Adrenal gland (tissue), 12 donors: Measurements from ENCODE around the gene LGMN. TPM values are rescaled to one million over a fixed set of nuclear protein-coding genes. Genes with fewer than 3 reads are reported as not detected.
A peak's percentile ranks its signal among the peaks of the same experiment; 100 is the strongest.

Experiments used
- DNase-seq, 7 donors: peaks; one replicate each; pipeline ENCODE4 v3.0.0-alpha.2; 2019 to 2020
- H3K27ac ChIP-seq, 5 donors: fragments of 200-600 bp; sonication (generic) in 4 of 5; 1 replicate in 3 of 5; 2 replicates in 2 of 5; pipeline versions ENCODE4 v1.5.1 to v1.8.0; 2016 to 2020; ENCODE audit warnings: mild to moderate bottlenecking in 1 of 5
- H3K27me3 ChIP-seq: fragments of 200-600 bp; 2 replicates; pipeline ENCODE4 v1.8.0; 2021
- H3K36me3 ChIP-seq, 2 donors: fragments of 200-600 bp; replicated peaks in 1 of 2; 1 replicate in 1 of 2; 2 replicates in 1 of 2; pipeline versions ENCODE4 v1.5.1 to v1.8.0; 2018 to 2022
- H3K4me1 ChIP-seq, 2 donors: fragments of 200-600 bp; replicated peaks in 1 of 2; 1 replicate in 1 of 2; 2 replicates in 1 of 2; pipeline versions ENCODE4 v1.5.1 to v1.8.0; 2018 to 2021
- H3K4me3 ChIP-seq, 4 donors: fragments of 200-600 bp; sonication (generic) in 3 of 4; one replicate each; pipeline ENCODE4 v1.5.1; 2016 to 2018
- H3K9me3 ChIP-seq, 3 donors: fragments of 200-600 bp; sonication (generic) in 1 of 3; replicated peaks in 1 of 3; 1 replicate in 2 of 3; 2 replicates in 1 of 3; pipeline versions ENCODE4 v1.5.1 to v1.8.0; 2016 to 2021
- POLR2A ChIP-seq, 2 donors: fragments of 450-650 bp; IDR thresholded peaks; one replicate each; pipeline ENCODE4 v1.6.1; 2017; ENCODE audit warnings: antibody characterized with exemption in 2 of 2, mild to moderate bottlenecking in 2 of 2, moderate library complexity in 1 of 2
- WGBS, 4 donors: extraction: QIAGEN DNeasy Blood & Tissue Kit in 2 of 4; methylation state at CpG; one replicate each; pipeline versions ENCODE4 v1.1.5 to v1.1.7; 2013 to 2017; 5-methylcytosine and 5-hydroxymethylcytosine counted together
- intact Hi-C, 2 donors: fragments of 100-400 bp; cut with DNase I; formaldehyde crosslinking; loops; one replicate each; pipeline versions ENCODE4 v1.14.1 to v1.15.0; 2022 to 2023
- polyA plus RNA-seq, 3 donors: library from polyadenylated mRNA; stranded (reverse); fragments of 200-250 nt in 2 of 3; fragments of 350-450 nt in 1 of 3; fragmentation: Illumina TruSeq in 1 of 3; extraction: RNeasy Lipid Tissue Mini Kit (QIAGEN cat#74804) in 1 of 3; gene quantifications; one replicate each; pipeline ENCODE4 v1.2.3, GENCODE V29; 2013 to 2014
- total RNA-seq, 9 donors: library from RNA; depleted of rRNA in 4 of 9; stranded (reverse); fragments of >200 nt in 4 of 9; fragments of 120-200 nt in 1 of 9; fragmentation: NEBNext Ultra II Directional in 1 of 9; extraction: Animal tissue kit (Norgen Biotek cat#: 25700) in 1 of 9; gene quantifications; one replicate each; pipeline versions ENCODE4 v1.1.0 to v1.2.4, GENCODE V29; 2013 to 2023
- TF ChIP-seq, protein P1 (sequence below), 6 experiments: fragments of 450-650 bp in 4 of 6; fragments of 200-600 bp in 2 of 6; sonication (generic) in 1 of 6; IDR thresholded peaks; 1 replicate in 5 of 6; 2 replicates in 1 of 6; pipeline versions ENCODE4 v1.5.1 to v1.8.0; 2016 to 2021; ENCODE audit warnings: antibody characterized with exemption in 6 of 6, mild to moderate bottlenecking in 2 of 6, moderate library complexity in 1 of 6
- donor health status: healthy with polysubstance abuse.
- donor health status: Bipolar disorder and iron deficiency.
- donor health status: DM: yes; HTN: yes; CAD: no.
- donor health status: DM: no; HTN: no; CAD: no.
- donor health status: DM: no; HTN: no; CAD: no.
- donor health status: DM: yes; HTN: yes; CAD: no.

Gene LGMN
- total and polyA plus RNA-seq, 12 donors, result 66.6 to 153 (median 117) TPM

DNA sequence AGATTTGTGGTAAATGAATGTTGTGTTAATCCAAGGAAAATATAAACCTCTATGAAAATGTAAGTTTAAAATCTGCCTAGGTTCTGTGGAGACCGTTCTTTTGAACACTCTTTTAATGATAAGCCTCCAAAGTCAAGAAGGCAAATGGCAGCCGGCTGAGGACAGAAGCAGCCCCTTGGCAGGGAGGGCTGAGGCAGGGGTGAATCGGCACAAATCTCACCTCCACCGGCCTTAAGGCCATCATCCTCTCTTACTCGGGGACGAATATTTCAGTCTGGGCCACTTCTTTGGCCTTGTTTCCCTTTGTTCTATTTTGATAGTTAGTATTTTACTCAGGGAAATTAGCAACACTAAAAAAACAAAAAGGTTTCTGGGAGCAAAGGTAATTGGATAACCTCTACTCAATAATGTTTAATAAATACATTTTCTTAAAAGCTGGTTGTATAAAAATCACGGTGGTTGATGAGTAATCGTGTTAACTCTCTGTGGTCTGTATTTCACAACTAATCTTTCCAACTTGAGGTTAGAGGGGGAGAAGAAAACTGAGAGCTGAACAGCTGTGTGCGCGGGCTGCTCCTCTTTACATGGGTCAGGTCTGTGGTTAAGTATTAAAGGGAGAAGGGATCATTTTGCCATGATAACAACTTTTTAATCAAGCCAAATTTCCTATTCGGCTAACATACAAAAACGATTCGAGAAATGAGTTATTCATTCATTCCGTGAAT, 18.6 kb downstream of the LGMN start:
- WGBS, 4 donors, result 66 to 72% (median 69%) methylated on average over 14 of the region's 14 CpGs
- TF ChIP-seq, protein P1, sequence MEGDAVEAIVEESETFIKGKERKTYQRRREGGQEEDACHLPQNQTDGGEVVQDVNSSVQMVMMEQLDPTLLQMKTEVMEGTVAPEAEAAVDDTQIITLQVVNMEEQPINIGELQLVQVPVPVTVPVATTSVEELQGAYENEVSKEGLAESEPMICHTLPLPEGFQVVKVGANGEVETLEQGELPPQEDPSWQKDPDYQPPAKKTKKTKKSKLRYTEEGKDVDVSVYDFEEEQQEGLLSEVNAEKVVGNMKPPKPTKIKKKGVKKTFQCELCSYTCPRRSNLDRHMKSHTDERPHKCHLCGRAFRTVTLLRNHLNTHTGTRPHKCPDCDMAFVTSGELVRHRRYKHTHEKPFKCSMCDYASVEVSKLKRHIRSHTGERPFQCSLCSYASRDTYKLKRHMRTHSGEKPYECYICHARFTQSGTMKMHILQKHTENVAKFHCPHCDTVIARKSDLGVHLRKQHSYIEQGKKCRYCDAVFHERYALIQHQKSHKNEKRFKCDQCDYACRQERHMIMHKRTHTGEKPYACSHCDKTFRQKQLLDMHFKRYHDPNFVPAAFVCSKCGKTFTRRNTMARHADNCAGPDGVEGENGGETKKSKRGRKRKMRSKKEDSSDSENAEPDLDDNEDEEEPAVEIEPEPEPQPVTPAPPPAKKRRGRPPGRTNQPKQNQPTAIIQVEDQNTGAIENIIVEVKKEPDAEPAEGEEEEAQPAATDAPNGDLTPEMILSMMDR (IDR thresholded peaks at IDR 0.05), result no peak
- TF ChIP-seq POLR2A (IDR thresholded peaks at IDR 0.05), result no peak
- Histone ChIP-seq H3K36me3 (peaks cover 0 to 8% of the 10 kb centered on the region in 2 donors), H3K4me1 (peaks cover 13 to 27% of the 10 kb centered on the region in 2 donors), H3K27me3 (no peaks in the 10 kb centered on the region), H3K4me3 (no peak overlapping the region), H3K9me3 (no peaks in the 10 kb centered on the region), H3K27ac (no peak overlapping the region)
- intact Hi-C loops, result no loop called here
- no peak for DNase-seq

DNA sequence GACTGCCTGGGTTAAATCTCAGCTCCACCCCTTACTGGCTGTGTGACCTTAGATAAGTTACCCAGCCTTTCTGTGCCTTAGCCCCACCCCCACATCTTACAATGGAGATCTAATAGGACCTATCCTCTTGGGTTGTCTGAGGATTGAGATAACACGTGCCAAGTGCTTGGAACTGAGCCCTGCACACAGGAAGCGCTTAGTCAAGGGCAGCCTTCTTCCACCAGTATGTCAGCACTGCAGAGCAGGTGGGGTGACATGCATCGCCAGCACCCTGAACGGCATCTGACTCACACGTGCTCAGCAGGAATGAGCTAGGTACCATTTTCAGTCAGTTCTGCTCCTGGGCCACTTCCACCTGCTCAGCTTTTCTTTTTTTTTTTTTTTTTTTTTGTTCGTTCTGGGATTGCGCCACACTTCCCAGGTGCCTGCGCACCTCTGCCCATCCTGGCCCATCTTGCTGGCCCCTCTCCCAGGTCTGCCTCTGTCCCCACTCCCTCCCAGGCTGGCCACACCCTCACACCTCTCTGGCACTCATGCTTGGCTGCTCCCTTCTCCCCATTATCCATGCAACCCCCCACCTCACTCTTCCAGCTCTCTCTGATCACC, 19.6 kb downstream of the LGMN start:
- H3K4me1 ChIP-seq, result peaks cover 13 to 27% of the 10 kb centered on the region in 2 donors
- DNase-seq, result peak in 6 of 7 donors; percentile 39 to 72 (median 52)
- H3K36me3 ChIP-seq, result peaks cover 0 to 8% of the 10 kb centered on the region in 2 donors
- H3K9me3 ChIP-seq, result no peaks in the 10 kb centered on the region
- no peak overlapping the region for H3K4me3 ChIP-seq
- H3K27ac ChIP-seq, result no peak overlapping the region
- no peaks in the 10 kb centered on the region for H3K27me3 ChIP-seq
- intact Hi-C loops, result no loop called here
- TF ChIP-seq POLR2A (IDR thresholded peaks at IDR 0.05), result no peak
- TF ChIP-seq, protein P1 (IDR thresholded peaks at IDR 0.05), result no peak
- 45 to 57% (median 51%) methylated on average over 7 to 8 of the region's 8 CpGs for WGBS, 4 donors

- intact Hi-C loops, result no loop called here
- Histone ChIP-seq H3K4me3 (no peak overlapping the region), H3K9me3 (no peaks in the 10 kb centered on the region), H3K27me3 (no peaks in the 10 kb centered on the region), H3K27ac (peak overlapping the region in 4 of 5 donors; percentile 56 to 79 (median 67)), H3K4me1 (peaks cover 0 to 14% of the 10 kb centered on the region in 2 donors), H3K36me3 (peaks cover 0 to 6% of the 10 kb centered on the region in 2 donors)
- WGBS, 4 donors, result 76 to 97% (median 89%) methylated on average over 8 of the region's 8 CpGs
- no peak for DNase-seq
- TF ChIP-seq, protein P1 (IDR thresholded peaks at IDR 0.05), result no peak
- TF ChIP-seq POLR2A (IDR thresholded peaks at IDR 0.05), result no peak
Measured at GRCh38 chr14:92726933-92727262, 21.5 kb downstream of the LGMN start.

DNA sequence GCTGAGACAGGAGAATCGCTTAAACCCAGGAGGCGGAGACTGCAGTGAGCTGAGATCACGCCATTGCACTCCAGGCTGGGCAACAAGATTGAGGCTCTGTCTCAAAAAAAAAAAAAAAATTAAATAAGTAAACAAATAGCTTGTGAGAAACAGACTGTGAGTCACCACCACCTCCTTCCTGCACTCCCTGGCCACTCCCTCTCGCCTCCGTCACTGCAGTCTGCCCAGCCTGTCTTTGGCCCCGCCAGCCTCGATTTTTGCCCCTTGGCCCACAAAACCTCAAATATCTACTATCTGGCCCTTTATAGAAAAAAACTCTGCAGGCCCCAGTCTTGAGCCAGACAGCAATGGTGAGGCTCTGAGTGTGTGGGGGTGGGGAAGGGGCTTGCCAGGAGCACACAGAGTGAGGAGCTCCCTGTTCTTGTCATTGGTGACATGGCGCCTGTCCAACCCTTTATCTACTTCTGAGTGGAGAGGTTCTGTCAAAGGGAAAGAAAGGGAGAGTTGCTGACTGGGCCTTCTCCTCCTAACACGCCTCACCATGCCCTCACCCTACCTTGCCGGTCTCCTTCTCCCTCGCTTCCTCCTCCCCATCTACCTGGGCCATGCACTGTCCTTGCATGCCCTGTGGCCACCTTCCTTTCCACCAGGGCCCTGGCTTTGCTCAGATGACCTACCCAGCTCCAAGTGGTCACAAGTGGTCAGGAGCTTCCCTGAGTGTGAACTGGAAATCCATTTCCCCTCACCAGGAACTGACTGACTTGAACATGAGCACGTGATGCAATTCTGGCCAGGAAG, 22.1 kb downstream of the LGMN start:
- Histone ChIP-seq H3K36me3 (peaks cover 0 to 4% of the 10 kb centered on the region in 2 donors), H3K4me1 (peaks cover 0 to 14% of the 10 kb centered on the region in 2 donors), H3K4me3 (no peak overlapping the region), H3K27ac (peak overlapping the region; percentile 56 to 79 (median 65)), H3K27me3 (no peaks in the 10 kb centered on the region), H3K9me3 (no peaks in the 10 kb centered on the region)
- intact Hi-C loops, result no loop called here
- TF ChIP-seq, protein P1 (IDR thresholded peaks at IDR 0.05), result no peak
- no peak for TF ChIP-seq POLR2A (IDR thresholded peaks at IDR 0.05)
- 60 to 66% (median 62%) methylated on average over 12 of the region's 12 CpGs for WGBS, 4 donors
- peak; percentile 69 to 93 (median 87) for DNase-seq
